Measurements from ENCODE around the gene DNAAF1. TPM values are rescaled to one million over a fixed set of nuclear protein-coding genes. Genes with fewer than 3 reads are reported as not detected.

The DNAAF1 gene
- total RNA-seq, 1 experiment from 2014 or later: not detected

DNA sequence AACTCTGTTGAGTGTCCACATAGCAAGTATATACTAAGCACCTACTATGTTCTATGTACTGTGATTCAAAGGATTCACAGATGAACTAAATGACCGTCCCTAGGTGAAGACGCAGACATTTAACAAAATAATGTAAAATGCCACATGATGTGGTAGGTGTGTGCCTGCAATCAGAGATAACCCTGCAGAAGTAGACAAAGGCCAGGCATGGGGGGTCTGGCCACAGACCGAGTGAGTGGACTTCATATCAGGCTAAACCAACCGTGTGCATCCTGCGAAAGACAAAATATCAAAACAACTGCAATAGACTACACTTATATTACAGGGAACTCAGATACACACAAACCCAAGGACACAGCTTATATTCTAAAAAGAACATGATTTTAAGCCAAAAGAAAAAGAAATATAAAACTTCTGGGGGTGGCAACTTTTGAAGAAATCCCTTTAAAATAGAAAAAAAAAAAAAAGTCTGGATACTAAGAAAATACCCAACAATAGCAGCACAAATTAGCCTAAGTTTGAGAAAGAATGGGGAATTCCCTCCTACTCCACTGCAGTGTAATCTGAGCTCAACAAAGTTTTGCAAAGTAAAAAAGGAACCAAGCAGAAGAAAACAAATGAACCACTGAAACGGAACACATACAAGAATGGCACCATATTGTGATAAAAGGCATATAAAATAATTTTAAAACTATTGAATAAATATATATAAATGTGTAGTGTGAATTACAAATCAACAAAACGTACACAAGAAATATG, 12.4 kb upstream of the DNAAF1 start:
- Histone ChIP-seq H3K27me3 (ENCODE audit: low read length) (no peaks in the 10 kb centered on the region), H3K36me3 (ENCODE audit: insufficient read depth, low read length) (peaks cover 28% of the 10 kb centered on the region), H3K27ac (ENCODE audit: low read length) (peak overlapping the region; percentile 79), H3K4me3 (ENCODE audit: low read length) (peak overlapping the region; percentile 40), H3K9me3 (ENCODE audit: low read length) (no peaks in the 10 kb centered on the region), H3K4me2 (ENCODE audit: low read depth, low read length, poor library complexity, severe bottlenecking) (peak overlapping the region; percentile 67), H2AFZ (ENCODE audit: low read length) (no peak overlapping the region), H4K20me1 (ENCODE audit: insufficient read depth, low read depth, low read length) (no peaks in the 10 kb centered on the region), H3K9ac (ENCODE audit: low read length) (peak overlapping the region; percentile 34), H3K79me2 (ENCODE audit: low read length) (peaks cover 63% of the 10 kb centered on the region), H3K4me1 (ENCODE audit: low read length) (peaks cover 22% of the 10 kb centered on the region), H3K9me2 (replicated peaks; ENCODE audit: insufficient read depth, low read length) (no peaks in the 10 kb centered on the region)
- DNase-seq: peak; percentile 68

DNA sequence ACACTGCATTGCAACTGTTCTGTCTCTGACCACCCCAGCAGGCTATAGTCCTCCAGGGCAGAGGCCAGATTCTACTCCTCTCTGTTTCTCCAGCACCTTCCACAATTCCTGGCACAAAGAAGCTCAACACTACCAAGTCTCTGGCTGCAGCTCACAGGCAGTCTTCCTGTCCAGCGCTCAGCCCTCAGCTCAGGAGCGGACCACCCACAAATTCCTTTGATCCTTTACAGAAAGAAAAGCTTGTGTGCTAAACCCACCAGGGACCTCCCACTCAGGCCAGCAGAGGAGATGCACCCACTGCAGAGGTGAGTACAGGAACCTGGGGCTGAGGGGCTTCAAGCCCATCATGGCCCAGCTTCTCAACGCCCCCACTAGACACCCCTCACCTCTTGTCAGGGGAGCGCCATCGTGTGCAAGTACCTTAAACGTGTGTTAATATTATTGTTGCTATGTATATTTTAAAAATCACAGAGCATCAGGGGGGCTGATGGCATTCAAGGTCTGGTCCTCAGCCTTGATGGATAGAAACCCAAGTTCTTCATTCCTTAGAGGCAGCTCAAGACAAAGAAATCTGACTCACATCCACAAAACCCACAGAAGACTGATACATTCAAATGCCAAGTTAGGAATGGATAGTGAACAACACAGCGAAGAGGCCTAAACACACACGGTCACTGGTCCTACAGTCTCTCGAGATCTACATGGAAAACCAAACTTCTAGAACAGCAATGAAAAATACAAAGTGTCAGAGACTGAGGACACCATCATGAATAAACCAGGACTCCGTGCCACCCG, 8.6 kb upstream of the DNAAF1 start:
- H2AFZ ChIP-seq (ENCODE audit: low read length): no peak overlapping the region
- no peak overlapping the region for H3K27ac ChIP-seq (ENCODE audit: low read length)
- no peak overlapping the region for H3K4me3 ChIP-seq (ENCODE audit: low read length)
- no peaks in the 10 kb centered on the region for H3K27me3 ChIP-seq (ENCODE audit: low read length)
- H3K79me2 ChIP-seq (ENCODE audit: low read length): peaks cover 95% of the 10 kb centered on the region
- H3K4me2 ChIP-seq (ENCODE audit: low read depth, low read length, poor library complexity, severe bottlenecking): no peak overlapping the region
- peaks cover 56% of the 10 kb centered on the region for H3K4me1 ChIP-seq (ENCODE audit: low read length)
- DNase-seq: no peak
- no peaks in the 10 kb centered on the region for H3K9me2 ChIP-seq (replicated peaks; ENCODE audit: insufficient read depth, low read length)
- no peaks in the 10 kb centered on the region for H4K20me1 ChIP-seq (ENCODE audit: insufficient read depth, low read depth, low read length)
- no peaks in the 10 kb centered on the region for H3K9me3 ChIP-seq (ENCODE audit: low read length)
- H3K36me3 ChIP-seq (ENCODE audit: insufficient read depth, low read length): peaks cover 6% of the 10 kb centered on the region; the same call in 1 of the 2 replicates
- no peak overlapping the region for H3K9ac ChIP-seq (ENCODE audit: low read length)

DNA sequence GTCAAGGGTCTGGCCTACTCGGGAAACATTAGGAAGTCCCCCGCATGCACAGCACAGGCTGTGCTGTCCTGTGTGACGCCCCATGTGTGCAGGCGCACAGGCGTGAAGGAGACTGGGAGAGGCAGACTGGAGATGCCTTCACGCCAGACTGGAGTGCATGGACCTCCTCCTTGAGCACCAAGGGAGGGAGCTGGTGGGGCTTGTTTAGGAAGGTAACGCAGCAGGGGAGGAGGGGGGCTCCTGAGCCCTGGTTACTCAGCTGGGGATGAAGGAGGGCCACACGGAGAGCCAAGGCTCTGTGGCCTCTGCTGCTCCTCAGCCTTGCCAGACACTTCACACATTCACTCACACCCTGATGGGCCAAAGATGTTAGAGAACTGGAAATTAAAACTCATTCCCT, 7.8 kb upstream of the DNAAF1 start:
- Histone ChIP-seq H3K9me3 (ENCODE audit: low read length) (no peaks in the 10 kb centered on the region), H3K4me2 (ENCODE audit: low read depth, low read length, poor library complexity, severe bottlenecking) (no peak overlapping the region), H3K27me3 (ENCODE audit: low read length) (no peaks in the 10 kb centered on the region), H4K20me1 (ENCODE audit: insufficient read depth, low read depth, low read length) (no peaks in the 10 kb centered on the region), H3K27ac (ENCODE audit: low read length) (no peak overlapping the region), H3K79me2 (ENCODE audit: low read length) (peaks cover 96% of the 10 kb centered on the region), H3K4me3 (ENCODE audit: low read length) (no peak overlapping the region), H3K4me1 (ENCODE audit: low read length) (peaks cover 59% of the 10 kb centered on the region), H2AFZ (ENCODE audit: low read length) (no peak overlapping the region), H3K36me3 (ENCODE audit: insufficient read depth, low read length) (0 out of 2 replicates have a peak, but pooled peaks cover 3% of the 10 kb centered on the region), H3K9ac (ENCODE audit: low read length) (no peak overlapping the region), H3K9me2 (replicated peaks; ENCODE audit: insufficient read depth, low read length) (no peaks in the 10 kb centered on the region)
- no peak for DNase-seq

DNA sequence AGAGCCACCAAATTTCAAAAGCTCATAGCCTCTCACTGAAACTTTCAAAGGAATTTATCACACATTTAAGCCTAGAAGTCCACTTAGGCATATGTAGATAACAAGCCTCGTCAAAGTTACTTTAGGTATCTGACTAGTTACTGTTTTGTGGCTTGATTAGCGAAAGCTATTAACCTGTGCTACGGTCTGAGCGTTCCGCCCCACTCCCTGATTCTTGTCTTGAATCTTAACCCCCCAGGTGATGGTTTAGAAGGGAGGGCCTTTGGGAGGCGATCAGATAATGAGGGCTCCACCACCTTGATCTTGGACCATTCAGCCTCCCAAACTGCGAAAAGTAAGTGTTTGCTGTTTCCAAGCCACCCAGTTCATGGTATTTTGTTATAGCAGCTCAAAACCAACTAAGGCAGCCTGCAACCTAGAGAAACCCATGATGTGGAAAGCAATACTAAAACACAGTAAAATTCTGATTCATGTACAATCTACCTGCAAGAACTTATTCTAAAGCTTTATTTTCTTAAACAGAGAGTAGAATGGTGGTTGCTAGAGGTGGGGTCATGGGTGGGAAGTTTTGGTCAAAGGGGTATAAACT, 7.2 kb upstream of the DNAAF1 start:
- Histone ChIP-seq H3K9ac (ENCODE audit: low read length) (peak overlapping the region; percentile 23; the same call in 1 of the 2 replicates), H3K36me3 (ENCODE audit: insufficient read depth, low read length) (0 out of 2 replicates have a peak, but pooled peaks cover 3% of the 10 kb centered on the region)

DNA sequence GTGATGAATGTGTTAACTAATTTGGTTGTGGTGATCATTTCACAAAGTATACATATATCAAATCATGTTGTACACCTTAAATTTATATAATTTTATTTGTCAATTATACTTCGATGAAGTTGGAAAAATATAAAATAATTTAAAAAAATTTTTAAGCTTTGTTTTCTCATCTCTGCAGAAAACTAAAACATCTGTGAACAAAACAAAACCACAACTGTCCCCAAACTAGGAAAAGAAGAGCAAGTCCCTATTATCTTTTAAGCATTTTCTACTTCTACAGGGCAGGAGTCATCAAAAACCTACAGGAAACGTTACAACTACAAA, 6.6 kb upstream of the DNAAF1 start:
- H3K36me3 ChIP-seq (ENCODE audit: insufficient read depth, low read length): 0 out of 2 replicates have a peak, but pooled peaks cover 3% of the 10 kb centered on the region
- peak overlapping the region; percentile 49 for H3K4me2 ChIP-seq (ENCODE audit: low read depth, low read length, poor library complexity, severe bottlenecking)
- no peak for DNase-seq
- peaks cover 57% of the 10 kb centered on the region for H3K4me1 ChIP-seq (ENCODE audit: low read length)
- peak overlapping the region; percentile 13; the same call in 1 of the 2 replicates for H3K9ac ChIP-seq (ENCODE audit: low read length)
- H3K79me2 ChIP-seq (ENCODE audit: low read length): peaks cover 98% of the 10 kb centered on the region
- H3K9me3 ChIP-seq (ENCODE audit: low read length): no peaks in the 10 kb centered on the region
- H3K9me2 ChIP-seq (replicated peaks; ENCODE audit: insufficient read depth, low read length): no peaks in the 10 kb centered on the region
- no peaks in the 10 kb centered on the region for H4K20me1 ChIP-seq (ENCODE audit: insufficient read depth, low read depth, low read length)
- H3K27ac ChIP-seq (ENCODE audit: low read length): peak overlapping the region; percentile 58
- no peaks in the 10 kb centered on the region for H3K27me3 ChIP-seq (ENCODE audit: low read length)
- H3K4me3 ChIP-seq (ENCODE audit: low read length): no peak overlapping the region; the same call in 1 of the 2 replicates
- no peak overlapping the region for H2AFZ ChIP-seq (ENCODE audit: low read length)

More for the DNA sequence above, 7.2 kb upstream of the DNAAF1 start:
- H3K79me2 ChIP-seq (ENCODE audit: low read length): peaks cover 96% of the 10 kb centered on the region
- peaks cover 58% of the 10 kb centered on the region for H3K4me1 ChIP-seq (ENCODE audit: low read length)
- H3K4me2 ChIP-seq (ENCODE audit: low read depth, low read length, poor library complexity, severe bottlenecking): peak overlapping the region; percentile 49
- H3K27ac ChIP-seq (ENCODE audit: low read length): peak overlapping the region; percentile 58
- no peaks in the 10 kb centered on the region for H4K20me1 ChIP-seq (ENCODE audit: insufficient read depth, low read depth, low read length)
- H3K4me3 ChIP-seq (ENCODE audit: low read length): no peak overlapping the region
- H3K27me3 ChIP-seq (ENCODE audit: low read length): no peaks in the 10 kb centered on the region
- no peak overlapping the region for H2AFZ ChIP-seq (ENCODE audit: low read length)
- H3K9me2 ChIP-seq (replicated peaks; ENCODE audit: insufficient read depth, low read length): no peaks in the 10 kb centered on the region
- H3K9me3 ChIP-seq (ENCODE audit: low read length): no peaks in the 10 kb centered on the region
- DNase-seq: no peak

DNA sequence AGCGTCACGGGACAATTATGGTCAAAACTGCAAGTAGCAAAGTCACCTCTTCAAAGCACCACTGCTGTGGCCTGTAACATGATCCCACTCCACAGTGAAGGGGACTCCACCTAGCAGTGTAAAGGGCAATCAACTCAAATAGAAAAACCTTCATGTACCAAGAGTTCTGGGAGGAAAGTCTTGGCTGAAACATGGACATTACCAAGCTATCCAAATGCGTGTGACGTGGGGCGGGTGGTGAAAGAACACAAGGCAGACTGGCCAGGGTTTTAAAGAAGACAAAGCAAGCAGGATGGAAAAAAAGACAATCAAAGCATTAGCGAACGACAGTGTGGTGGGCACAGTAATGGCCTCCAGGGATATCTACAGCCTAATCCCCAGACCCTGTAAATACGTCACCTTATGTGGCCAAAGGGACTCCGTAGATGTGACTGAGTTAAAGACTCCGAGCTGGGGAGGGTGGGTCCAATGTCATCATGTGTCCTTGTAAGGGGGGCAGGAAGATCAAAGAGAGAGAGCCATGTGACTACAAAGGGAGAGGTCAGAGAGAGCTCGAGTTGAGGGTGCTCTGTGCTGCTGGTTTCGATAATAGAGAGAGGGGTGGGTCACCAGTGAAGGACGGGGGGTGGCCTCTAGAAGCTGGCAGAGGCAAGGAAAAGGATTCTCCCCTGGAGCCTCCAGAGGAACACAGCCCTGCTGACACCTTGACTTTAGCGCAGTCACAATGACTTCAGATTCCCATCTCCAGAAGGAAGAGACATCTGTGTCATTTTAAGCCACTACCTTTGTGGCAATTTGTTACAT, 6.1 kb upstream of the DNAAF1 start:
- DNase-seq: peak; percentile 73

DNA sequence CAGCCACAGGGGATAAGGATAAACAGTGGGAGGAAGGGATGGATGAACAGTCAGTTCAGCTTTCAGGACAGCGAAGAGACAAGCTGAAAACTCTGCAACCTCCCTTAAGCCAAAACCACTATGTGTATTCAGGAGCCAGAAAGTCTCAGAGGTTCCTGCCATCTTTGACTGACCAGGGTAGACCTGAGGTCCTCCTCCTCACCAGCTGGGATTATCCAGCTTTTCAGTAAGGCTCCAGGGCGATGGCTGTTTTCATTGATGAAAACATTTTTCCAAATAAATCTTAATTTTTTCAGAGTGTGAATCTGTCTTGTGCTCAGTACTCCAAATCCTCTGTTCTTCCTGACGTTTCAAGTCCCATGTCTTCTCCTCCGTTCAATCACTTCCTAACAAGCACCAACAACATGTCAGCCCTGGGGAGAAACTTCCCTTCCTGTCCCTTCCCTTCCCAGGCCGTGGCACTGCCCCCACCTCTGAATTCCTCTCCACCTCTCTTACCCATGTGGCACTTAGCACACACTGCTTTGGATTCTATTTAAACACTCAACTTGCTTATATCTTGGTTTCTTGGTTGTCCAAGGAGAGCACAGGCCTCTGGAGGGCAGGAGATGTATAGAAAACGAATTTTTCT, 5.4 kb upstream of the DNAAF1 start:
- Histone ChIP-seq H3K79me2 (ENCODE audit: low read length) (peaks cover 98% of the 10 kb centered on the region), H3K27me3 (ENCODE audit: low read length) (no peaks in the 10 kb centered on the region), H3K36me3 (ENCODE audit: insufficient read depth, low read length) (0 out of 2 replicates have a peak, but pooled peaks cover 3% of the 10 kb centered on the region), H3K9me3 (ENCODE audit: low read length) (no peaks in the 10 kb centered on the region), H2AFZ (ENCODE audit: low read length) (no peak overlapping the region), H3K27ac (ENCODE audit: low read length) (peak overlapping the region; percentile 58; the same call in 1 of the 2 replicates), H3K4me2 (ENCODE audit: low read depth, low read length, poor library complexity, severe bottlenecking) (no peak overlapping the region), H3K4me1 (ENCODE audit: low read length) (peaks cover 59% of the 10 kb centered on the region), H3K4me3 (ENCODE audit: low read length) (no peak overlapping the region), H3K9me2 (replicated peaks; ENCODE audit: insufficient read depth, low read length) (no peaks in the 10 kb centered on the region), H4K20me1 (ENCODE audit: insufficient read depth, low read depth, low read length) (peaks cover 4% of the 10 kb centered on the region; the same call in 1 of the 2 replicates), H3K9ac (ENCODE audit: low read length) (no peak overlapping the region; the same call in 1 of the 2 replicates)
- no peak for DNase-seq

More for the DNA sequence above, 6.1 kb upstream of the DNAAF1 start:
- H4K20me1 ChIP-seq (ENCODE audit: insufficient read depth, low read depth, low read length): no peaks in the 10 kb centered on the region; the same call in 1 of the 2 replicates
- peaks cover 59% of the 10 kb centered on the region for H3K4me1 ChIP-seq (ENCODE audit: low read length)
- no peaks in the 10 kb centered on the region for H3K9me2 ChIP-seq (replicated peaks; ENCODE audit: insufficient read depth, low read length)
- H3K9ac ChIP-seq (ENCODE audit: low read length): peak overlapping the region; percentile 13; the same call in 1 of the 2 replicates
- peaks cover 98% of the 10 kb centered on the region for H3K79me2 ChIP-seq (ENCODE audit: low read length)
- H3K4me2 ChIP-seq (ENCODE audit: low read depth, low read length, poor library complexity, severe bottlenecking): peak overlapping the region; percentile 49
- peak overlapping the region; percentile 58 for H3K27ac ChIP-seq (ENCODE audit: low read length)
- H3K36me3 ChIP-seq (ENCODE audit: insufficient read depth, low read length): 0 out of 2 replicates have a peak, but pooled peaks cover 3% of the 10 kb centered on the region
- no peaks in the 10 kb centered on the region for H3K9me3 ChIP-seq (ENCODE audit: low read length)
- H3K27me3 ChIP-seq (ENCODE audit: low read length): no peaks in the 10 kb centered on the region
- no peak overlapping the region; the same call in 1 of the 2 replicates for H3K4me3 ChIP-seq (ENCODE audit: low read length)
- no peak overlapping the region for H2AFZ ChIP-seq (ENCODE audit: low read length)
